Breast epithelium (tissue), 4 donors: ENCODE data around the gene TAOK1. TPM values are rescaled to one million over a fixed set of nuclear protein-coding genes. Genes with fewer than 3 reads are reported as not detected.
A peak's percentile ranks its signal among the peaks of the same experiment; 100 is the strongest.

Source experiments
- DNase-seq, 2 donors: peaks; one replicate each; pipeline ENCODE4 v3.0.0-alpha.2; 2019; ENCODE audit warnings: low spot score in 2 of 2
- H3K27ac ChIP-seq, 2 donors: fragments of 200-600 bp; sonication (generic) in 1 of 2; one replicate each; pipeline ENCODE4 v1.5.1; 2016 to 2019; ENCODE audit warnings: mild to moderate bottlenecking in 1 of 2
- H3K27me3 ChIP-seq, 2 donors: fragments of 200-600 bp; sonication (generic) in 1 of 2; one replicate each; pipeline versions ENCODE4 v1.5.1 to v1.6.0; 2017 to 2019; ENCODE audit warnings: control low read depth in 1 of 2, mild to moderate bottlenecking in 1 of 2
- H3K36me3 ChIP-seq: fragments of 200-600 bp; one replicate; pipeline ENCODE4 v1.5.1; 2019
- H3K4me1 ChIP-seq, 2 donors: fragments of 200-600 bp; sonication (generic); one replicate each; pipeline ENCODE4 v1.5.1; 2016 to 2019; ENCODE audit warnings: control low read depth in 1 of 2
- H3K4me3 ChIP-seq, 3 donors: fragments of 200-600 bp; sonication (generic); 1 replicate in 2 of 3; 2 replicates in 1 of 3; pipeline ENCODE4 v1.5.1; 2016 to 2019; ENCODE audit warnings: mild to moderate bottlenecking in 3 of 3, moderate library complexity in 2 of 3
- H3K9me3 ChIP-seq, 2 donors: fragments of 200-600 bp; sonication (generic) in 1 of 2; one replicate each; pipeline ENCODE4 v1.5.1; 2016 to 2019; ENCODE audit warnings: control low read depth in 1 of 2
- CTCF ChIP-seq, 3 donors: fragments of 450-650 bp; IDR thresholded peaks; one replicate each; pipeline ENCODE4 v1.5.1; 2016 to 2017; ENCODE audit warnings: antibody characterized with exemption in 3 of 3, mild to moderate bottlenecking in 3 of 3, moderate library complexity in 3 of 3
- POLR2A ChIP-seq: fragments of 450-650 bp; IDR thresholded peaks from one replicate; pipeline ENCODE4 v1.6.1; 2016; ENCODE audit warnings: antibody characterized with exemption, mild to moderate bottlenecking, moderate library complexity
- POLR2AphosphoS5 ChIP-seq, 3 donors: sonication (generic); formaldehyde crosslinking; IDR thresholded peaks; one replicate each; pipeline ENCODE4 v1.6.1; 2017; ENCODE audit warnings: antibody characterized with exemption in 3 of 3
- intact Hi-C: fragments of 100-400 bp; cut with DNase I; formaldehyde crosslinking; loops from one replicate; pipeline ENCODE4 v1.15.1; 2023; ENCODE audit warnings: low total_unique reads
- total RNA-seq, 3 donors: library from RNA; depleted of rRNA; stranded (reverse); fragments of >200 nt; gene quantifications; one replicate each; pipeline ENCODE4 v1.1.0, GENCODE V29; 2016

Gene TAOK1
- total RNA-seq, 3 donors from 2014 or later: 62.6 to 77.1 (median 67.8) TPM

GRCh38 chr17:29400818-29401217, 10.7 kb downstream of the TAOK1 start:
- TF ChIP-seq POLR2AphosphoS5 (IDR thresholded peaks at IDR 0.05) (no peak), POLR2A (no peak), CTCF (IDR thresholded peaks at IDR 0.05) (no peak)
- no peaks in the 10 kb centered on the region for H3K27me3 ChIP-seq
- no peak overlapping the region for H3K27ac ChIP-seq
- H3K4me1 ChIP-seq: no peaks in the 10 kb centered on the region
- intact Hi-C loops: no loop called here
- H3K9me3 ChIP-seq: no peaks in the 10 kb centered on the region
- no peaks in the 10 kb centered on the region for H3K36me3 ChIP-seq
- H3K4me3 ChIP-seq: no peak overlapping the region
- DNase-seq: no peak

- no peaks in the 10 kb centered on the region for H3K27me3 ChIP-seq
- no peak for DNase-seq
- TF ChIP-seq POLR2AphosphoS5 (IDR thresholded peaks at IDR 0.05) (no peak), POLR2A (no peak), CTCF (IDR thresholded peaks at IDR 0.05) (no peak)
- no peak overlapping the region for H3K27ac ChIP-seq
- no peaks in the 10 kb centered on the region for H3K4me1 ChIP-seq
- no peaks in the 10 kb centered on the region for H3K9me3 ChIP-seq
- H3K36me3 ChIP-seq: no peaks in the 10 kb centered on the region
- no peak overlapping the region for H3K4me3 ChIP-seq
- intact Hi-C loops: no loop called here
These were observed 11.1 kb downstream of the TAOK1 start for GRCh38 chr17:29401258-29401657.

- no peak overlapping the region for H3K4me3 ChIP-seq
- H3K9me3 ChIP-seq: no peaks in the 10 kb centered on the region
- H3K36me3 ChIP-seq: no peaks in the 10 kb centered on the region
- DNase-seq: no peak
- H3K27ac ChIP-seq: no peak overlapping the region
- H3K4me1 ChIP-seq: no peaks in the 10 kb centered on the region
- H3K27me3 ChIP-seq: no peaks in the 10 kb centered on the region
- TF ChIP-seq CTCF (IDR thresholded peaks at IDR 0.05) (no peak), POLR2A (no peak), POLR2AphosphoS5 (IDR thresholded peaks at IDR 0.05) (no peak)
- intact Hi-C loops: no loop called here
These were observed 17.7 kb downstream of the TAOK1 start for GRCh38 chr17:29407856-29408255.

GRCh38 chr17:29409963-29410362, 19.8 kb downstream of the TAOK1 start:
- no peak for TF ChIP-seq POLR2AphosphoS5 (IDR thresholded peaks at IDR 0.05)
- no peak for TF ChIP-seq CTCF (IDR thresholded peaks at IDR 0.05)
- TF ChIP-seq POLR2A: no peak
- Histone ChIP-seq H3K4me3 (no peak overlapping the region), H3K4me1 (no peaks in the 10 kb centered on the region), H3K9me3 (no peaks in the 10 kb centered on the region), H3K27ac (no peak overlapping the region), H3K27me3 (no peaks in the 10 kb centered on the region), H3K36me3 (no peaks in the 10 kb centered on the region)
- intact Hi-C loops: no loop called here
- DNase-seq: no peak

GRCh38 chr17:29412780-29413565, 22.8 kb downstream of the TAOK1 start:
- no peak for DNase-seq
- TF ChIP-seq POLR2AphosphoS5 (IDR thresholded peaks at IDR 0.05) (no peak), POLR2A (no peak), CTCF (IDR thresholded peaks at IDR 0.05) (no peak)
- H3K4me1 ChIP-seq: no peaks in the 10 kb centered on the region
- intact Hi-C loops: no loop called here
- H3K36me3 ChIP-seq: no peaks in the 10 kb centered on the region
- H3K27me3 ChIP-seq: no peaks in the 10 kb centered on the region
- no peak overlapping the region for H3K4me3 ChIP-seq
- no peaks in the 10 kb centered on the region for H3K9me3 ChIP-seq
- H3K27ac ChIP-seq: peak overlapping the region in 1 of 2 donors; percentile 59
